H1 (cell line): Measurements from ENCODE around the gene CYP26C1. TPM values are rescaled to one million over a fixed set of nuclear protein-coding genes. Genes with fewer than 3 reads are reported as not detected.

Experiments used
- BCL11A ChIP-seq, 2 experiments: IDR thresholded peaks; one replicate each; pipeline ENCODE4 v1.6.1; 2011; ENCODE audit warnings: low read depth in 2 of 2, low read length in 2 of 2, mild to moderate bottlenecking in 2 of 2
- CBX5 ChIP-seq: fragments of 300-800, 300-1000 bp; sonication (generic); IDR thresholded peaks from 2 replicates; pipeline ENCODE4 v1.7.1; 2016; ENCODE audit warnings: antibody characterized with exemption, low read length, low read depth
- GABPA ChIP-seq: IDR thresholded peaks from 2 replicates; pipeline ENCODE4 v1.6.1; 2011; ENCODE audit warnings: mild to moderate bottlenecking, low read length, moderate library complexity, borderline replicate concordance; ENCODE audit not compliant: insufficient read depth
- HDAC6 ChIP-seq: IDR thresholded peaks from one replicate; pipeline ENCODE4 v1.7.1; 2012; ENCODE audit warnings: low read depth, mild to moderate bottlenecking, inconsistent platforms, low read length, moderate library complexity
- JUN ChIP-seq: IDR thresholded peaks from 2 replicates; pipeline ENCODE4 v1.6.1; 2011; ENCODE audit warnings: low read depth, mild to moderate bottlenecking, improper control_type of control experiment, low read length
- SIX5 ChIP-seq: IDR thresholded peaks from 2 replicates; pipeline ENCODE4 v1.6.1; 2011; ENCODE audit warnings: mild to moderate bottlenecking, low read depth, low read length
- TAF1 ChIP-seq: IDR thresholded peaks from 2 replicates; pipeline ENCODE4 v1.6.1; 2011; ENCODE audit warnings: mild to moderate bottlenecking, low read depth, low read length
- USF2 ChIP-seq: IDR thresholded peaks from 2 replicates; pipeline ENCODE4 v1.6.1; 2011; ENCODE audit warnings: low read length, improper control_type of control experiment
- polyA plus RNA-seq, 7 experiments: library from polyadenylated mRNA; depleted of rRNA in 3 of 7; stranded (reverse) in 5 of 7; unstranded in 2 of 7; fragments of >200 nt in 5 of 7; fragments of 200-250 nt in 2 of 7; gene quantifications; 1 replicate in 5 of 7; 2 replicates in 1 of 7; 4 replicates in 1 of 7; pipeline versions ENCODE4 v1.2.1 to v1.2.3, GENCODE V29; 2011 to 2013; ENCODE audit warnings: missing spikeins in 2 of 7, mixed read lengths in 2 of 7
- total RNA-seq: library from RNA; stranded (reverse); fragmentation: NEBNext Ultra II Directional; extraction: Animal tissue kit (Norgen Biotek cat#: 25700); gene quantifications from 2 replicates; pipeline ENCODE4 v1.2.1, GENCODE V29; 2021

Gene CYP26C1
- total and polyA plus RNA-seq, 2 of the 8 experiments (the other 6 are each of a cell fraction or from before 2014, with no cell fraction given): 0.12 to 0.28 TPM

DNA sequence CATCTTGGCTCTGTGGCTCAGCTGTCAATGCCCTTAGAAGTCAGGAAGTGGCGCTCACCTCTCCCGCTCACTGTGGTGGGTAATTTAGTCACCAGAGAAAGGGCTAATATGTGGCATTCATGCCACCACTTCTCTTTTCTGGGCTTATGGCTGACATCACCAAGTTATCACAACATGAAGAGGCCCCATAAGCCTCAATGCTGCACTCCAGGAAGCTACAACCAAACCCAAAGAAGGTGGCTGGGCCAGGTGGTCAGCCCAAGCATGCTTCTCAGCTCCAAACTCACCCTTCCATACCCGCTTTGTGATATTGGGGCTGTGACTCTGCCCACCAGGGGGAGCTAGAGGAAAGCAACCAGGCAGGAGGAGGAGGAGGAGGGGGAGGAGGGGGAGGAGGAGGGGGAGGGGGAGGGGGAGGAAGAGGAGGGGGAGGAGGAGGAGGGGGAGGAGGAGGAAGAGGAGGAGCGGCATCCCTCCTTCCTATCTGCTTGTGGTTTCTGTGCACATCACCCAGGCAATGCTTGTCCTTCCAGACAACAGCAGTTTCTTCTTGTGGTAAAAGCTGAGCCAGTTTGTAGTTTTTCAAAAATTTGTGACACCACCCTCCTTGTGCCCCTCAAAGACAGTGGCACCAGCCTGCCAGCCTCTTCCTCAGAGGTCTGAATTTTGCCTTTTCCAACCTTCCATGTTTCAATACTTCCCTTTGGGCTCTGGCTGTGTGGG lies 55.2 kb downstream of the CYP26C1 start (continued):
- TF ChIP-seq BCL11A (IDR thresholded peaks at IDR 0.05; ENCODE audit: low read depth in 2 of 2, low read length in 2 of 2): no peak
- no peak for TF ChIP-seq SIX5
- no peak for TF ChIP-seq TAF1
- TF ChIP-seq CBX5: no peak
- TF ChIP-seq USF2: no peak
- TF ChIP-seq JUN: no peak
- TF ChIP-seq GABPA: no peak
- no peak for TF ChIP-seq HDAC6

Other genes starting within 250 kb of the CYP26C1 start
- gene EXOC6, start 212.3 kb upstream of the CYP26C1 start, total RNA-seq: 3.9 and 4.5 TPM in 2 replicates
- gene EXOC6, start 212.3 kb upstream of the CYP26C1 start, polyA plus RNA-seq (2011; rRNA removed): 0.80 and 1.7 TPM in 2 replicates
- 5.0 and 6.2 TPM in 2 replicates for gene CYP26A1, start 13.1 kb downstream of the CYP26C1 start, total RNA-seq
- gene CYP26A1, start 13.1 kb downstream of the CYP26C1 start, polyA plus RNA-seq (2011; rRNA removed): 9.1 and 23.2 TPM in 2 replicates